ENCODE results near the gene PSMD2. TPM values are rescaled to one million over a fixed set of nuclear protein-coding genes. Genes with fewer than 3 reads are reported as not detected.

PSMD2 gene
- total RNA-seq, 1 experiment from 2014 or later = 344 TPM

DNA sequence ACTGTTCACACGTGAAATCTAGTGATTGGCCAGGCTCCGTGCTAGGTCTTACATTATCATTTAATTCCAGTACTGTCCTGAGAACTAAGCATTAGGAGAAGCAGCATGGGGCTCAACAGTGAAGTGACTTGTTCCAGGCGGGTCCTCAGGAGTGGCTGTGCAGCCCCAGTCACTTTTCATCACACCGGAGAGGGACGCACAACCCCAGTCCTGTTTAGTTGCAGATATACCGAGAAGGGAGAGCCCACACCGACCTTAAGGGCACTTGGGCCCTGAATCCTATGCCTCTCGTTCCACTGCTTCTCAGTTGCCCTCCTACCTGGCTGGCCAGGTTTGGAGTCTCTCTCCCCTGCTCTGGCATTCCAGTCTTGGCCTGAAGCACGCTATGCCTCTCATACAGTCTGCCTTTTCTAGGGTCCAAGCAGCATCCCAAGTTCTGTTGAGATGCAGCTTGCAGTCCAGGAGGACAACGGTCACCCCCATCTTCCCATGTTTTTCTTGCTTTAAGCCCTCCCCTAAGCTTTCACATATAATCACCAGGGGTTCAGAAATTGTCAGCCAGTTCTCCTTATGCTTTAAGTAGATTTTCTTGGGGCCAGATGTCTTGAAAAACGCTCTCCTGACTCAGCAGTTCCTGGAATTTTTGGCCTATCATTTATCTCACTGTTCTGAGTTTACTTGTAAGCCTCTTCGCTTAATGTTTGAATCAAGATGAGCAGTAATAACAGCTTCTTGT is 48.4 kb downstream of the PSMD2 start:
- H3K4me1 ChIP-seq (ENCODE audit: insufficient read depth, low read length) = 0 out of 2 replicates have a peak, but pooled peaks cover 2% of the 10 kb centered on the region
- H2BK20ac ChIP-seq (ENCODE audit: low read depth, low read length, poor library complexity, severe bottlenecking) = no peak overlapping the region
- H3K4ac ChIP-seq (ENCODE audit: low read depth, low read length) = no peak overlapping the region
- H3K27me3 ChIP-seq (ENCODE audit: insufficient read depth, low read length) = no peaks in the 10 kb centered on the region
- no peaks in the 10 kb centered on the region for H3K9me3 Mint-ChIP-seq
- H2AFZ ChIP-seq (ENCODE audit: low read length) = no peak overlapping the region
- no peak overlapping the region for H4K5ac ChIP-seq (ENCODE audit: insufficient read length, low read depth, low read length)
- TF ChIP-seq, protein P1, sequence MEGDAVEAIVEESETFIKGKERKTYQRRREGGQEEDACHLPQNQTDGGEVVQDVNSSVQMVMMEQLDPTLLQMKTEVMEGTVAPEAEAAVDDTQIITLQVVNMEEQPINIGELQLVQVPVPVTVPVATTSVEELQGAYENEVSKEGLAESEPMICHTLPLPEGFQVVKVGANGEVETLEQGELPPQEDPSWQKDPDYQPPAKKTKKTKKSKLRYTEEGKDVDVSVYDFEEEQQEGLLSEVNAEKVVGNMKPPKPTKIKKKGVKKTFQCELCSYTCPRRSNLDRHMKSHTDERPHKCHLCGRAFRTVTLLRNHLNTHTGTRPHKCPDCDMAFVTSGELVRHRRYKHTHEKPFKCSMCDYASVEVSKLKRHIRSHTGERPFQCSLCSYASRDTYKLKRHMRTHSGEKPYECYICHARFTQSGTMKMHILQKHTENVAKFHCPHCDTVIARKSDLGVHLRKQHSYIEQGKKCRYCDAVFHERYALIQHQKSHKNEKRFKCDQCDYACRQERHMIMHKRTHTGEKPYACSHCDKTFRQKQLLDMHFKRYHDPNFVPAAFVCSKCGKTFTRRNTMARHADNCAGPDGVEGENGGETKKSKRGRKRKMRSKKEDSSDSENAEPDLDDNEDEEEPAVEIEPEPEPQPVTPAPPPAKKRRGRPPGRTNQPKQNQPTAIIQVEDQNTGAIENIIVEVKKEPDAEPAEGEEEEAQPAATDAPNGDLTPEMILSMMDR (conservative IDR thresholded peaks at IDR 0.05) = no peak
- no peak overlapping the region for H3K4me3 Mint-ChIP-seq
- H3K4me2 ChIP-seq (ENCODE audit: insufficient read depth, insufficient read length, low read length) = no peak overlapping the region
- no peaks in the 10 kb centered on the region for H4K20me1 ChIP-seq (ENCODE audit: control insufficient read depth, insufficient read depth, insufficient read length)
- H3K9me3 ChIP-seq (ENCODE audit: control insufficient read depth, low read depth, low read length) = no peaks in the 10 kb centered on the region
- H3K23me2 ChIP-seq (ENCODE audit: insufficient read length, low read depth, low read length, poor library complexity, severe bottlenecking) = no peaks in the 10 kb centered on the region
- H3K79me2 ChIP-seq (ENCODE audit: insufficient read depth, low read length) = no peaks in the 10 kb centered on the region
- H2BK15ac ChIP-seq (ENCODE audit: low read depth, low read length) = no peak overlapping the region
- no peak overlapping the region for H4K91ac ChIP-seq (ENCODE audit: insufficient read length, low read depth, low read length)
- no peak overlapping the region for H3K23ac ChIP-seq (ENCODE audit: insufficient read length, low read depth, low read length)
- H3K56ac ChIP-seq (ENCODE audit: insufficient read length, low read depth, low read length) = no peak overlapping the region
- peak overlapping the region; percentile 16 to 85 (median 52); a peak in 3 of 7 replicates for H3K27ac Mint-ChIP-seq
- no peak overlapping the region for H3K27ac ChIP-seq (ENCODE audit: insufficient read length, low read depth, low read length)
- H2BK12ac ChIP-seq (ENCODE audit: insufficient read length, low read depth, low read length) = no peak overlapping the region
- H3K9ac ChIP-seq (ENCODE audit: extremely low read depth, insufficient read length, low read length) = no peak overlapping the region
- H2BK5ac ChIP-seq (ENCODE audit: insufficient read length, low read length) = no peak overlapping the region
- no peak overlapping the region for H3T11ph ChIP-seq (ENCODE audit: low read length)
- no peak for DNase-seq
- H3K14ac ChIP-seq (ENCODE audit: insufficient read depth, low read length) = no peak overlapping the region
- H3K79me1 ChIP-seq (ENCODE audit: insufficient read depth, low read depth, low read length, poor library complexity, severe bottlenecking) = no peaks in the 10 kb centered on the region
- no CpG with 5 or more reads among the region's 12 CpGs for WGBS (ENCODE audit: extremely low coverage, insufficient read length, low lambda C conversion rate)
- no peak overlapping the region for H2AK5ac ChIP-seq (ENCODE audit: insufficient read length, low read length)
- peaks cover 15 to 21% of the 10 kb centered on the region in 2 experiments for H3K4me1 Mint-ChIP-seq
- no peak overlapping the region for H4K8ac ChIP-seq (replicated peaks; ENCODE audit: insufficient read length, low read depth, low read length)
- peaks cover 15 to 40% (median 34%) of the 10 kb centered on the region in 3 experiments; a peak in 6 of 7 replicates for H3K36me3 Mint-ChIP-seq (ENCODE audit: insufficient read depth in 1 of 3, low read depth in 3 of 3)
- H3K18ac ChIP-seq (ENCODE audit: insufficient read length, low read depth, low read length) = no peak overlapping the region
- H3K27me3 Mint-ChIP-seq (ENCODE audit: low read depth) = no peaks in the 10 kb centered on the region
- H2BK120ac ChIP-seq (ENCODE audit: low read depth, low read length, poor library complexity, severe bottlenecking) = no peak overlapping the region
